HCT116 (cell line): ENCODE measurements around the gene CARD10. TPM values are rescaled to one million over a fixed set of nuclear protein-coding genes. Genes with fewer than 3 reads are reported as not detected.

Experiments used
- ATAC-seq: fragments of 200-7000 bp; cut with Tn5 transposase; 2 replicates; pipeline ENCODE4 v1.9.1; 2020; ENCODE audit warnings: mild to moderate bottlenecking, moderate library complexity
- BruUV-seq: library from RNA; stranded (reverse); fragments of 400-500 nt; replicated peaks from 2 replicates; lab custom pipeline; 2021; lab: Mats Ljungman, UMichigan
- CTCF ChIA-PET: fragments of 300-600 bp; sonication (Branson Sonifier 250); formaldehyde crosslinking; loops from one replicate; lab custom pipeline; 2021; ENCODE audit warnings: antibody characterized with exemption; lab: Charles Lee
- POLR2A ChIA-PET: fragments of 300-600, 350-600 bp; sonication (Branson Sonifier 250); formaldehyde crosslinking; loops from one replicate; lab custom pipeline; 2021; ENCODE audit warnings: antibody characterized with exemption; lab: Charles Lee
- RAD21 ChIA-PET, 2 experiments: fragments of 300-600 bp; sonication (Branson Sonifier 250); formaldehyde crosslinking; loops; one replicate each; lab custom pipeline; 2023; ENCODE audit warnings: low total read pairs in 2 of 2; ENCODE audit not compliant: uncharacterized antibody in 2 of 2, unreplicated experiment in 2 of 2, low non-redundant PET in 1 of 2; lab: Charles Lee
- DNase-seq: peaks from one replicate; pipeline ENCODE4 v3.0.0-alpha.2; 2010; ENCODE audit warnings: low read depth, low spot score
- H2AFZ ChIP-seq: fragments of 200-600 bp; shearing (Covaris generic), sonication (generic); 2 replicates; pipeline ENCODE4 v1.6.1; 2017; ENCODE audit warnings: low read depth, mixed run types, mixed read lengths, antibody characterized with exemption, low read length; ENCODE audit not compliant: poor library complexity, severe bottlenecking
- H3K27ac ChIP-seq: 2 replicates; pipeline ENCODE4 v1.5.1; 2012; ENCODE audit warnings: low read depth, low read length
- H3K27me3 ChIP-seq: fragments of 200-600 bp; sonication (generic); 2 replicates; pipeline ENCODE4 v1.6.1; 2016; ENCODE audit warnings: mixed run types, low read length, mixed read lengths; ENCODE audit not compliant: insufficient read depth
- H3K36me3 ChIP-seq, 2 experiments: fragments of 200-500 bp in 1 of 2; fragments of 200-600 bp in 1 of 2; sonication (Bioruptor generic) in 1 of 2; sonication (generic) in 1 of 2; 2 replicates each; pipeline versions ENCODE4 v1.5.1 to v1.6.1; 2014 to 2016; ENCODE audit warnings: low read length in 2 of 2, inconsistent platforms in 1 of 2, mixed read lengths in 1 of 2, mixed run types in 1 of 2; ENCODE audit not compliant: insufficient read depth in 2 of 2, control insufficient read depth in 1 of 2
- H3K4me1 ChIP-seq, 2 experiments: fragments of 200-600 bp in 1 of 2; sonication (generic) in 1 of 2; 2 replicates each; pipeline versions ENCODE4 v1.5.1 to v1.6.1; 2012 to 2017; ENCODE audit warnings: low read length in 2 of 2, inconsistent platforms in 1 of 2, mild to moderate bottlenecking in 1 of 2, mixed read lengths in 1 of 2, mixed run types in 1 of 2, moderate library complexity in 1 of 2; ENCODE audit not compliant: insufficient read depth in 2 of 2, control insufficient read depth in 1 of 2
- H3K4me2 ChIP-seq: fragments of 200-600 bp; sonication (generic); 2 replicates; pipeline ENCODE4 v1.6.1; 2017; ENCODE audit warnings: mixed run types, low read length, mixed read lengths
- H3K4me3 ChIP-seq, 2 experiments: fragments of 200-600 bp in 1 of 2; sonication (generic) in 1 of 2; replicated peaks in 1 of 2; 2 replicates each; pipeline ENCODE4 v1.5.1; 2011 to 2016; ENCODE audit warnings: low read length in 2 of 2, control low read depth in 1 of 2, low read depth in 1 of 2, mild to moderate bottlenecking in 1 of 2, mixed read lengths in 1 of 2, mixed run types in 1 of 2
- H3K79me2 ChIP-seq: fragments of 200-600 bp; sonication (generic); 2 replicates; pipeline ENCODE4 v1.6.1; 2017; ENCODE audit warnings: mild to moderate bottlenecking, mixed run types, low read length, moderate library complexity, mixed read lengths; ENCODE audit not compliant: insufficient read depth
- H3K9ac ChIP-seq: fragments of 200-600 bp; sonication (generic); 2 replicates; pipeline ENCODE4 v1.6.1; 2016; ENCODE audit warnings: low read length, mixed read lengths
- H3K9me2 ChIP-seq: fragments of 200-600 bp; sonication (generic), shearing (Covaris generic); 2 replicates; pipeline ENCODE4 v1.6.1; 2017; ENCODE audit warnings: mixed run types, mild to moderate bottlenecking, moderate library complexity; ENCODE audit not compliant: insufficient read depth
- H3K9me3 ChIP-seq, 2 experiments: fragments of 200-500 bp in 1 of 2; fragments of 200-600 bp in 1 of 2; sonication (Bioruptor generic) in 1 of 2; sonication (generic) in 1 of 2; 2 replicates each; pipeline ENCODE4 v1.6.1; 2014 to 2017; ENCODE audit warnings: low read length in 2 of 2, mixed read lengths in 2 of 2, inconsistent platforms in 1 of 2, low read depth in 1 of 2, mild to moderate bottlenecking in 1 of 2, mixed run types in 1 of 2, moderate library complexity in 1 of 2; ENCODE audit not compliant: control insufficient read depth in 1 of 2, insufficient read depth in 1 of 2
- H4K20me1 ChIP-seq: fragments of 200-600 bp; sonication (generic), shearing (Covaris generic); 2 replicates; pipeline ENCODE4 v1.6.1; 2017; ENCODE audit warnings: mixed run types, mild to moderate bottlenecking, moderate library complexity; ENCODE audit not compliant: insufficient read depth
- EGR1 ChIP-seq: IDR thresholded peaks from 2 replicates; pipeline ENCODE4 v1.6.1; 2012; ENCODE audit warnings: low read depth
- FOSL1 ChIP-seq: IDR thresholded peaks from 2 replicates; pipeline ENCODE4 v1.6.1; 2012; ENCODE audit warnings: low read depth
- POLR2AphosphoS5 ChIP-seq: IDR thresholded peaks from 2 replicates; pipeline ENCODE4 v1.6.1; 2011; ENCODE audit warnings: mild to moderate bottlenecking, low read depth, low read length, moderate library complexity
- REST ChIP-seq: IDR thresholded peaks from 2 replicates; pipeline ENCODE4 v1.6.1; 2012; ENCODE audit warnings: low read depth
- SIN3A ChIP-seq: IDR thresholded peaks from 2 replicates; pipeline ENCODE4 v1.6.1; 2012; ENCODE audit warnings: low read depth
- TCF7L2 ChIP-seq: IDR thresholded peaks from 2 replicates; pipeline ENCODE4 v1.7.0; 2011; ENCODE audit warnings: borderline replicate concordance, inconsistent platforms; ENCODE audit not compliant: insufficient read depth, insufficient read length; ENCODE audit errors: extremely low read depth
- ZBTB33 ChIP-seq: IDR thresholded peaks from 2 replicates; pipeline ENCODE4 v1.6.1; 2011; ENCODE audit warnings: mild to moderate bottlenecking, low read length, moderate library complexity; ENCODE audit not compliant: insufficient replicate concordance; ENCODE audit errors: extremely low read depth
- intact Hi-C: fragments of 100-400 bp; cut with micrococcal nuclease; formaldehyde crosslinking; loops from 2 replicates; pipeline ENCODE4 v1.10.0; 2022
- total RNA-seq: library from RNA; stranded (reverse); gene quantifications from one replicate; pipeline ENCODE4 v1.2.1, GENCODE V29; 2021; ENCODE audit not compliant: unreplicated experiment

Gene CARD10
- total RNA-seq, 1 experiment from 2014 or later = 32.0 TPM

GRCh38 chr22:37538590-37539357, 19.6 kb upstream of the CARD10 start (continued):
- no peak; the same call in 1 of the 2 replicates for TF ChIP-seq POLR2AphosphoS5

GRCh38 chr22:37535159-37535558, 15.9 kb upstream of the CARD10 start:
- Histone ChIP-seq H3K27me3 (no peaks in the 10 kb centered on the region), H3K36me3 (no peaks in the 10 kb centered on the region), H3K27ac (no peak overlapping the region), H4K20me1 (no peaks in the 10 kb centered on the region), H3K9ac (no peak overlapping the region), H3K79me2 (no peaks in the 10 kb centered on the region), H3K9me2 (no peaks in the 10 kb centered on the region), H2AFZ (no peak overlapping the region), H3K4me2 (no peak overlapping the region), H3K4me3 (no peak overlapping the region), H3K9me3 (no peaks in the 10 kb centered on the region), H3K4me1 (peaks cover 21 to 30% of the 10 kb centered on the region in 2 experiments)
- no peak for TF ChIP-seq REST
- no peak for TF ChIP-seq FOSL1
- no peak for TF ChIP-seq EGR1
- no peak for TF ChIP-seq TCF7L2
- no peak for TF ChIP-seq ZBTB33
- TF ChIP-seq SIN3A = no peak
- DNase-seq = no peak
- no TSS peak for BruUV-seq
- POLR2A ChIA-PET = no interaction called here
- RAD21 ChIA-PET = no interaction called here
- ATAC-seq = no peak
- intact Hi-C loops = no loop called here
- CTCF ChIA-PET = no interaction called here
